Thyroid gland (tissue), 4 donors: ENCODE measurements around the gene BFSP1.

Experiments
- CTCF ChIP-seq, 6 experiments: fragments of 200-600 bp in 3 of 6; fragments of 450-650 bp in 3 of 6; sonication (generic) in 3 of 6; IDR thresholded peaks; one replicate each; pipeline ENCODE4 v1.5.1; 2016 to 2019; ENCODE audit warnings: antibody characterized with exemption in 6 of 6, mild to moderate bottlenecking in 2 of 6, inconsistent platforms in 1 of 6, moderate library complexity in 1 of 6
- POLR2A ChIP-seq, 2 donors: fragments of 450-650 bp; IDR thresholded peaks; one replicate each; pipeline ENCODE4 v1.6.1; 2017; ENCODE audit warnings: antibody characterized with exemption in 2 of 2, mild to moderate bottlenecking in 2 of 2, moderate library complexity in 1 of 2

GRCh38 chr20:17520583-17520982, 10.6 kb downstream of the BFSP1 start:
- TF ChIP-seq CTCF (IDR thresholded peaks at IDR 0.05) (no peak), POLR2A (IDR thresholded peaks at IDR 0.05) (no peak)
